Anterior cingulate cortex (tissue), 58 donors: ENCODE data around the gene ZSCAN25.

Experiments used
- DNase-seq, 58 donors: peaks; one replicate each; lab custom pipeline; 2025; lab: John Stamatoyannopoulos, UW

Gene ZSCAN25

DNA sequence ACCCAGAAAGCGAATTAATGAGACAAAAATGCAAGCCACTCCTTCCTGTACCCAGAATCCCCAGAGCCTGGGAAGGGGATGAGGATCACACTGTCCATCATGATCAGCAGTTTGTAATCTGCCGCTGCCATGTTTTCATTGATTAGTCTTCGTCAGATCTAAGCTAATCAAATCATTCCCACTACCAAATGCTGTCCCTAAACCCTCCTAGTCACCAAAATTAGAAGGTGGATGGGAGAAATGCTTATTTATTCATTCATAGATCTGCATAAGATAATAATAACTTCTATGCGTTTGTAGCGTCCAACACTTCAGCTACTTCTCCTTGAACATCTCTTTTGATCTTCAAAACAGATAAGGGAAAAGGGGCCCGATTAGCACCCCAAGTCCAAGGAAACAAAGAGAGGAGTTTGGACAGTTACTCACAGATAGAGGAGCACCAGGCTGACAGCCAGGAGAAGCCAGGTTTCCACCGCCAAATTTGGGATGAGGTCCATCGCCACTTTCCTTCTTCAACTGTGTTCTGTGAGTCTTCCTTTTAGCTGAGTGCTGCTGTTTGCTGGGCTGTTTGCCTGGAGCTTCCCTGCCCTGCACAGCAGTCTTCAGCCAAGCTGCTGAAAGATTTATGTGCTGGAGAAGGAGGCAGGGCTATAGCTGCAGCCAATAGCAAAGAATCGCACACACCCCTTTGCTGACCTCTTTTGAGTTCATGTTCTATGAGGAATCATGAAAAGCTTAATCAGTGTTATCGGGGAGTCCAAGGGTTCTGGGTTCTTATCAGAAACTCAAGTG lies 62.9 kb downstream of the ZSCAN25 start, which contains the start of gene CYP3A5:
Gene CYP3A5 (minus strand): TSS at position 597 of the 792 bp plus-strand sequence. CDS start 100 bp downstream, at position 497.
- DNase-seq = peak in 3 of 58 donors; percentile 0 to 2 (median 0)
